HG03159 (cell line): ENCODE data around the gene SRC.

Experiments used
- ATAC-seq: cut with Tn5 transposase; IDR thresholded peaks from one replicate; pipeline ENCODE4 v1.9.1; 2021; ENCODE audit warnings: mild to moderate bottlenecking, moderate library complexity; ENCODE audit not compliant: unreplicated experiment

Gene SRC

DNA sequence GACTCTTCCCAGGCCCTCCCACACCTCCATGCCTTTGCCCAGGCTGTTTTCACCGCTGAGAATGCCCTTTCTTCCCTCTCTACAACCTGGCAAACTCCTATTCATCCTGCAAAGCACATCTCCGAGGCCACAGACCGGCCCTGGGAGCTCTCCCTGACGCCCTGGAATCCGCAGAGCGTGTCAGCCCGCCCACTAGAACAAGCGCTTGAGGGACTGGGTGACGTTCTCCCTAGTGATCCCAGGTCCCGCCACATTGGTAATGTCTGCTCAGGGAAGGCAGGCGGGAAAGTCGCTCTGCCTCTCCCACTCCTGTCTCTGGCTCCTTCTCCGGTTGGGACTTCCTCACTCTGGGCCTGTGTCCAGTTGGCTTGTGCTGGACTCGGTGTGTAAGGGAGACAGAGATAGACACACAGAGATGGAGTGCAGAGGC is 61.6 kb downstream of the SRC start:
- ATAC-seq = no peak

DNA sequence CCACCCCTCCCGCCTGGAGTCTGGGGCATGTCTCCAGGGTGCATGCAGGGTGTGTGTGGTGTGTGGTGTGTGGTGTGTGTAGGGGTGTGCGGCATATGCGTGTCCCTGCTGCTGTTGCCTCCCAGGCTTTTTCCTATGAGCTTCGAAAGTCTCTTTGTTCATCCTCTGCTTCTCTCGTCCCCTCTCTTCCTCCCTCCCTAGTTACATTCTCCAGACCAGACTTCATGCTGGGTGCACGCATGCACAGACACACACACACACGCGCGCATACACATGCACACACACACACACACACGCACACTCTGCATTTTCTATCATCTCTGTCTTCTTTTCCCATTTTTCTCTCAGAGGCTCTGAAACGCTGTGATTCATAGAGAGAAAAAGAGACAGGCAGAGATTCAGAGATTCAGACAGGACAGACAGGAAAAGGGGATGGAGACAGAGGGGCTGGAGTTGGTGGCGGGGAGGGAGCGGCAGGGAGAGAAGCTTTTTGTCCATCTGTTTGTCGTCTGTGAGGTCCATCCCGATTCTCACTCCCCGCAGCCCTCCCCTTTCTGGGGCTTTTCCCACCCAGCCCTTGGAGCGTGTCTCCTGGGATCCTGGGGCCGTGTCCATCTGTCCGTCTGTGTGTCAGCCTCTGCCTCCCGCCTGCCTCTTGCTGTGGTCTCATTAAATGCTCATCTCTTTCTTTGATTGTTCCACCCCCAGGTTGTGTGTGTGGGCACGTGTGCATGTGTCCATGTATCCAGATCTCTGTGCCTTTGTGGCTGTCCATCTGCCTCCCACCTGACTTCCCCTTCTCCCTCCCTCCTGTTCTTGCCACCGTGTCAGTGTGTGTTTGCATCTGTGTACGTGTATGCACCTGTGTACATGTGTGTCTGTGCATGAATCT is 62.6 kb downstream of the SRC start:
- ATAC-seq = peak; percentile 16

DNA sequence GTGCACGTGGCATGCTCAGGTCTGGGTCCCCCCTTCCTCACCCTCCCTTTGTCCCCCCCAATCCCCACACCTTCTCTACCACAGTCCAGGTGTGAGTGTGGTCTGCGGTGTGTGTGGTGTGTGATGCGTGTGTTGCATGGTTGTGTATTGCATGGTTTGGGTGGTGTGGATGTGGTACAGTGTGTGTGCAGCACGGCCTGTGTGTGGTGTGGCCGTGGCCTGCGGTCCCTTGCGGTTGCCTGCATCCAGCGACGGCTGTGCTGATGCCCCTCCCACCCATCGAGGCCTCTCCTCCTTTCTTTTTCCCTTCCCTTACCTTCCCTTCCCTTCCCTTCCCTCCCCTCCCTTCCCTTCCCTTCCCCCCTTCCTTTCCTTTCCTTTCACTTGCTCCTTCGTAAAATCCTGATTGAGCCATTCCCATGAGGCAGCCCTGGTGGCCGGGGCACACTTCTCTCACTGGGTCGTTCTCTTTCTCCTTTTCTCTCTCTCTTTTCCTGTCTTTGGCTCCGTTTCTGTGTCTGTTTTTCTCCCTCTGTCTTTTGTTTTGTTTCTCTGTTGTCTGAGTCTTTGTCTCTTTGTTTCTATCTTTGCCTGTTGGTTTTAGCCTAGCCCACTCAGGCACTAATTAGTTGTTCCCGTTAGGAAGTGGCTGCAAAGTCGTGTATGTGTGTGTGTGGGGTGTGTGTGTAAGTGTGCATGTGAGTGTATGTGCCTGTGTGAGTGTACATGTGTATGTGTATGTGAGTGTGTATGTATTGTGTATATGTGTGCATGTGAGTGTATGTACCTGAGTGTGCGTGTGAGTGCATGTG is 65.7 kb downstream of the SRC start:
- no peak for ATAC-seq

DNA sequence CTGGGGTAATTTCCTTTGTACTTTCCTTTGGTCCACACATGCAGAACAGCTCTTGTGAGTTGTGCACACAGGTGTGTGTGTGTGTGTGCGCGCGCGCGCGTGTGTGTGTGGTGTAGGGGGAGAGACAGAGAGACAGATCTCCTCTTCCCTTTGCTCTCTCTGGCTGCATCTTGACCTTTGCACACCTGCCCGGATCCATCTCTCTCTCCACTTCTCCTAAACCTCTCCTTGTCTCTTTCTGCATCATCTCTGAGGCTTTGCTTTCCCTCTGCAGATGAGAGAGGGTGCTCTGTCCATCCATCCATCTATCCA is 67.0 kb downstream of the SRC start:
- no peak for ATAC-seq

DNA sequence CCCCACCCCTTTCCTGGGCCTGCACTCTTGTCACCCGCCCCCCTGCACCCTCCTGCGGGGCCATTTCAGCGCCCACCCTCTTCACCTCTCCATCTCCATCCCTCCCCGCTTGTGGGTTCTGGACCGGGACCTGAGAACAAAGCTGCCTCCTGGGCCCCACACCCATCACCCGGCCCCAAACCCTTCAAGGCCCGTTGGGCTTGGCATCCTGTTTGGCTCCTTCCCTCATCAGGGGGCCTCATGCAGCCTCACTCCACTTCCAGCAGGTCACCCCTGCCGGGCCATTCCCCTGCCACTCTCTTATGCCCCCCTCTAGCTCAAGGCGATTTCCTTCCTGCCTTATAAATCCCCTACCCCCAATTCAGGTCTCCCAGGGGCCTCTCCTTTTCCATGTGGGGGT is 67.4 kb downstream of the SRC start:
- no peak for ATAC-seq

DNA sequence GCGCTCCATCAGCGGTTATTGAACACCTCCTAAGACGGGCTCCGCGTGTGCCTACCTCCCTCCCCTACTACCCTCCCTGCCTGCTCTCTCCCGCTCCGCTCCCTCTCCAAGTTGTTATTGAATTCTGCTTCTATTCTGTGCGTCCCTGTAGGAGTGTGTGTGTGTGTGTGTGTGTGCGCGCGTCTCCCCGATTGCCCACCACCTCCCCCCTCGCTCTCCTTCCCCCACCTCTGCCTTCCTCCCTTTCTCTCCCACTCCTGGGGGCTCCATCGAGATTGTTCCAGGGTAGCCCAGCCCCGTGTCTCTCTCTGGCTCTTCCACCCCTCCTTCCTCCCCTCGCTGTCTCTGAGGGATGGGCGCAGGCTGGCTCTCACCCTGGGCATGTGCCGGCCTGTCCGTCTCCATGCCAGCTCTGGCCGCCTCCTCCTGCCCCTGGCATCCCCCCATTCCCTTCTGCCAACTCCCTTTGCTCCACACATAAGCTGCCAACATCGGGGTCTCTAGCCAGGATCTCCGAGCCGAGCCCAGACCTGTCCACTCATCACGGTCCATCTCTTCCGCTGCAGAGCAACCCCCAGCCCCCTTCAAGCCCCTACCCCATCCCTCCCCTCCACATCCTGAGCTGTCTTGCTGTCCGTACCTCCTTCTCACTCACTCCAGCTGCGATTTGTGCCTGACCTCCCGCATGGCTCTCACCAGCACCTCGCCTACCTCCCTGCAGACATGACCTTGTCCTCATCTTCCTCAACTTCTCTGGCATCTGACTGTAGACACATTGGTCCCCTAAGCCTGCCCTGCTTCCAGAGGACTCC is 68.5 kb downstream of the SRC start:
- no peak for ATAC-seq

DNA sequence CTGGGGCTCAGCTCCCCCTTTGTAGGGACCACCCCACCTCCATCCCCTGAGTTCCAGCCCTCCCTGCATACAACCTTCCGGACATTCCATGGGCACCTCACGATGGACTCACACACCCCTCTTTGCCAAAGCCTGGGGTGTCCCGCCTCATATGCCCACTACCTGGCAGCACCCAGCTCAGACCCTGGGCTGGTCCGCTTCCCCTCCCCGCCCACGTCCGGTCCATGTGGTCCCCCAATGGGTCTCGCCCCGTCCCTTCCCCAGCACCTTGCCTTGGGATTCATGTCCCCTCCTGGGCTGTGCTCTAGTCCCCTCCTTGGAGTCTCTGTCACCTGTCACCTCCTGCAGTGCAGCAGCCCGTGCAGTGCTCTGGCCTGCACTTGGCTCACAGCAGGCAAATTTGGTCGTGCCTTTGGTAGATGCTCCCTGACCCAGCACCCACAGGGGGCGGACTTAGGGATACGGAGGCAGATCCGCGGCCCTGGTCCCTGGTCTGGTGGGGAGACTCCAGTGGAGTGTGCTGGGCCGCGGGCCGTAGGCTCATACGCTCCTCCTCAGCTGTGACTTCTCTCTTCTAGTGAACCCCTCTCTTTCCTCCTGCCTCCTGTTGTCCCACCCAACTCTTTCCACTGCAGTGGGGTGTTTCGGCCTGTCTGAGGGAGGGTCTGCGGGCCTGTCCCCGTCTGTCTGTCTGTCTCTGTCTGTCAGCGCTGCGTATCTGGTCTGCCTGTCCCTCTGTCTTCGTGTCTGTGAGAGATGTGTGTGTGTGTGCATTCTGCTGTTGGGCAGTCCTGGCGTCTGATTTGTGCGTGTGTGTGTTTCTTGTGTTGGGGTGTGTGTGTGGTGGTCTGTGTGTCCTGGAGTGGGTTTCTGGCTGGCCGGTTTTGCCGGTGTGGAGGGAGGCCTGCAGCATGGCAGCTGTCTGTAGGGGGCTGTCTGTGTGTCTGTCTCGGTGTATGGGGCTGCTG is 69.5 kb downstream of the SRC start:
- ATAC-seq = no peak

DNA sequence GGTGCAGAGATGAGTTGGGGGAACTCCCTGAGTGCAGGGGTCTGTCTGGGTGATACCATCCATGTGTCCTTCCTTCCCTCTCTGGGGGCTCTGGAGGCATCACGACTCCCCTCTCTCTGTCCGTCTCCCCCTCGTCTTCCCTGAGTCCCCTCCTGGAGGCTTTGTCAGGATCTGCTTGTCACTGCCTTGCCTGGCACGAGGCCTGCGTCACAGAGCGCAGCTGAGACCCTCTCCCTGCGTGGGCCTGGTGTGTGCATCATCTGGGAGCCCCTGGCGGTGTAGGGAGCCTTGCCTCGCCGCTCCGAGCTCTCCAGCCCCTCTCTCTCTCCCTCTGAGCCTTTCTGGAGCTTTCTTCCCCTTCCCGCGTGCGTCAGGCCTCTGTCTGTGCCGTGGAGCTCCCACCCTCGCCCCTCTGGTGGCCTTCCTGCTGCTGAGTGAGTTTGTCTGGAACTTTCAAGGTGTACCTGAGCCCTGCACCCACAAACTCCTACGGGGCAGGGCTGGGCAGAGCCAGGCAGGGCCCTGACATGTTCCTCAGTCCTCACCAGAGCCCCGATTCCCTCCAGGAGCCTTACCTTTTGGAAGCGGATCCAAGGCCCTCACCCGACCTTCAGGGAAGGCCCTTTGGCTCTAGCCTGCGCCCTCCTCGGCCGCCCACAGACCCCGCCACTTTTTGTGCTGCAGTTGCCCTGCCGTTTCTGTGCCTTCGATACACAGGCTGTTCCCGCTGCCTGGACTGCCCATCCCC is 70.3 kb downstream of the SRC start:
- ATAC-seq = no peak

DNA sequence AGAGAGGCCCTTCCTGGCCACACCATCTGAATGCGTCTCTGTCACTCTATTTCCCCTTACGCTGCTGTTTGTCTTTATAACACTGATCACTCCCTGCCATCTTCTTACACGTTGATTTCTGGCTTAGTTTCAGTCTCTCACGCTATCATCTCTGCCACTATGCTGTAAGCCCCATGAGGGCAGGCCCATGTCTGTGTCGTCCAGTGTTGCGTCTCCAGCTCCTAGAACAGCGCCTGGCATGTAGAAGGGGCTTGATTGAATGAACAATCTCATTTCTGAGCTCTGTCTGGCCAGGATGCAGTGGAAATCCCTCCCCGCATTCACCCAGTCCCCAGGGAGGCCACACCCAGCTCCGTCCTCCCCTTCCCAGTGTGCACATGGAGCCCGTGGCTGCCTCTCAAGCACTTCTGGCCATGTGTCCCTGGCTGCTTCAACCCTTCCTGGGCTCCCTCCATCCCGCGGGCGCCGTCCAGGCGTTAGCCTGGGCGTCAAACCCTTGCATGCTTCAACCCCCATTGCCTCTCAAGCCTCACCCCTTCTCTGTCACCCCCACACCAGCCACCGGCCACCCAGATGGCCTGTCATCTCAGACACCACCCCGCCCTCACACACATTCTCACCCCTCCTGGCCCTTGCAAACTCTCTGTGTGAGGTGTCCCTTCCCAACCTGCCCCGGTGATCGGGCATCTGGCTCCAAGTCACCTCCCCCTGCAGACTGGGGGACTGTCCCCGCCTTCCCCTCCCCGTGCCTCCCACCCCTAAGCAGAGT is 71.1 kb downstream of the SRC start:
- ATAC-seq = no peak

DNA sequence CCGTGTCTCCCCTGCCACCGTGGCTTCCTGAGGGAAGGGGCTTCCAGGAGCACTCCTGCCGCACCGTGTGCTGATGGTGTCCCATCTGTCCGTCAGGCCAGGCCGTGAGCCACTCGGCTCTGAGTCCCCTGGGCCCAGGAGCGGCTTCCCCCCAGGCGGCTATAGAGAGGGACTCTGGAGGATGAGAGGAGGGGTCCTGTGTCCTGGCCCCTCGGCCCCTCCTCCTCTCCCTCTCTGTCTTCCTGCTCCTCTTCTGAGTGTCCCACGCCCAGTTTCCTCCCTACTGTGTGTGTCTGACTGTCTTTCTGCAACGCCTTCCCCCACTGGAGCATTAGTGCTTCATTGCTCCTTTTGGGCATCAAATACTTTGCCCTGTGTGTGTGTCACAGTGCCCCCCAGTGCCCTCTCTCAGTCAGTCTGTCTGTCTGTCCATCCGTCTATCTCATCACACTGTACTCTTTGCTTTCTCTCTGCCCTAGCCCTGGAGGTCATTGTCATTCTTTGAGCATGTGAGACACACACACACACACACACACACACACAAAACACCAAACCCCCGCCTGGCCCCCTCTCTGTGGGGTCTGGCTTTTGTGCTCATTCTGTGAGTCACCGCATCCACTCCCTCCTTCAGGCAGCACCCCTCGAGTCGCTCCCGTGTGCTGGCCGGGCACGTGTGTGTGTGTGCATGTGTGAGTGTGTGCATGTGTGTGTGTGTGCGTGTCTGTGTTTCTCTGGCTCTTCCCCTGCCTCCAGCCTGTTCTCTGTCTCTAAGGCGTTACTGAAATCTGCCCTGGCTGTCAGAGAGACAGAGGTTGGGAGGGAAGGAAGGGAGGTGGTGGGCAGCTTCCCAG is 71.9 kb downstream of the SRC start:
- ATAC-seq = no peak

DNA sequence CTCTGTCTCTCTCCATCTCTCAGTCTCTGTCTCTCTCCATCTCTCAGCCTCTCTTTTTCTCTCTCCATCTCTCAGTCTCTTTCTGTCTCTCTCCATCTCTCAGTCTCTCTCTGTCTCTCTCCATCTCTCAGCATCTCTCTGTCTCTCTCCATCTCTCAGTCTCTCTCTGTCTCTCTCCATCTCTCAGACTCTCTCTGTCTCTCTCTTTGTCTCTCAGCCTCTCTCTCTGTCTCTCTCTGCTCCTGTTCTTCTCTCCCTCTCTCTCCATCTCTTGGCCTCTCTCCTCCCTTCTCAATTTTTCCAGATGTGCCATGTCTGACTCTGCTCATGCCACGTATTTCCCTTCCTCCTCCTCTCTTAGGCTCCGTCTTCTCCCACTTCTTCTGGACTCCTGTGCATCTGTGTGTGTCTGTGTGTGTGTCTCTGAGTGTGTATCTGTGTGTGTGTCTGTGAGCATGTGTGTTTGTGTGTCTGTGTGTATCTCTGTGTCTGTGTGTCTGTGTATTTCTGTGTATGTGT is 72.7 kb downstream of the SRC start:
- ATAC-seq = no peak

DNA sequence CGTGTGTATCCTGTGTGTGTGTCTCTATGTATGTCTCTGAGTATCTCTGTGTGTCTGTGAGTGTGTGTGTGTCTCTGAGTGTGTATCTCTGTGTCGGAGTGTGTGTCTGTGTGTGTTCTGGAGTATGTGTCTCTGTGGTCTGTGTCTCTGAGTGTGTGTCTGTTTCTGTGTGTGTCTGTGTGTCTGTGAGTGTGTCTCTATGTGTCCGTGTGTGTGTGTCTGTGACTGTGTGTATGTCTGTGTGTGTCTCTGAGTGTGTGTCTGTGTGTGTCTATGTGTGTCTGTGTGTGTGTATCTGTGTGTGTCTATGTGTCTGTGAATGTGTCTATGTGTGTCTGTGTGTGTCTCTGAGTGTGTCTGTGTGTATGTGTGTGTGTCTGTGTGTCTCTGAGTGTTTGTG is 73.4 kb downstream of the SRC start:
- no peak for ATAC-seq

DNA sequence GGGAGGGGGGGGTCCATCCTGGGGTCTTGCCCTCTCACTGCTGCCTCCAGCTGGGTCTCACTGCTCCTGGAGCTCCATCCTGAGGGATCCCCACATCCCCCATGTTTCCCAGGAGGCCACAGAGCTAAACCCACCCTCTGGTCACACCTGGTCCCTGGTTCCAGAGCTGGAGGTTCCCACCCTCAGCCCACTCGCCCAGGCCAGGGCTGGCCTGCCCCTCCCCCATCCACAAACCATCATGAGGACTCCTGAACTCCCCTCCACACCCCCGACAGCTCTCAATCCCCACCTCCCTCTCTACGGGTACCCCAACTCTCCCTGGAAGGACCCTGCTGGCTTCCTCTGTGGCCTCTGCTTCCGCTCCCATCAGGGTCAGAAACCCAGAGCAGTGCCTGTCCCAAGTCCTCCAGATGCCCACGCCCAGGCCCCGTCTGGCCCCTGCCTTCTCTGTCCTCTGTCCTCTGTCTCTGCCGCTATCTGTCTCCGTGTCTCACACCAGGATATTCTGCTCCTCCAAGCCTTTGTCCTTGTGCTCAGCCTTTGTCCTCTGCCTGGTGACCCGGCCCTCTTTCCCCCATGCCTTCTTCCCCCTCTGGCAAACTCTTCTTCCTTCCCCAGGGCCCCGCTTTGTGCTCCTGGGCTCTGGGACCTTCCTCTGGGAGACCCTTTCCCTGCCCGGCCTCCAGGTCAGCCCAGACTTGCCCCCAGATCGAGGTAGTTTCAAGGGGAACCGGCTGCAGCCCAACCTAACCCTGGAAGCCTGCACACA is 74.0 kb downstream of the SRC start:
- ATAC-seq = no peak

DNA sequence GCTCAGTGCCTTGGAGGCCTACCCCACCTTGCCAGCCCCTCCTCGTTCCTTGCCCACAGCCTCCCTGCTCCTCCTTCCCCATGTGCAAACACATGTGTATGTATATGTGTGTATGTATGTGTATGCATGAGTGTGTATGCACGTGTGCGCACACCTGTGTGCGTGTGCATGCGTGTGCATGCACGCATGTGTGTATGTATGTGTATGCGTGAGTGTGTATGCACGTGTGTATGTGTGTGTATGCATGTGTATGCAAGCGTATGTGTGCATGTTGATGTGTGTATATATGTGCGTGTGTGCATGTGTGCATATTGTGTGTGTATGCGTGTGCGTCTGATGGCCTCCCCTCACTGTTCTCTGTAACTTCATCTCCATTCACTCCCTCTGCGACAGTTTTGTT is 74.7 kb downstream of the SRC start:
- no peak for ATAC-seq

DNA sequence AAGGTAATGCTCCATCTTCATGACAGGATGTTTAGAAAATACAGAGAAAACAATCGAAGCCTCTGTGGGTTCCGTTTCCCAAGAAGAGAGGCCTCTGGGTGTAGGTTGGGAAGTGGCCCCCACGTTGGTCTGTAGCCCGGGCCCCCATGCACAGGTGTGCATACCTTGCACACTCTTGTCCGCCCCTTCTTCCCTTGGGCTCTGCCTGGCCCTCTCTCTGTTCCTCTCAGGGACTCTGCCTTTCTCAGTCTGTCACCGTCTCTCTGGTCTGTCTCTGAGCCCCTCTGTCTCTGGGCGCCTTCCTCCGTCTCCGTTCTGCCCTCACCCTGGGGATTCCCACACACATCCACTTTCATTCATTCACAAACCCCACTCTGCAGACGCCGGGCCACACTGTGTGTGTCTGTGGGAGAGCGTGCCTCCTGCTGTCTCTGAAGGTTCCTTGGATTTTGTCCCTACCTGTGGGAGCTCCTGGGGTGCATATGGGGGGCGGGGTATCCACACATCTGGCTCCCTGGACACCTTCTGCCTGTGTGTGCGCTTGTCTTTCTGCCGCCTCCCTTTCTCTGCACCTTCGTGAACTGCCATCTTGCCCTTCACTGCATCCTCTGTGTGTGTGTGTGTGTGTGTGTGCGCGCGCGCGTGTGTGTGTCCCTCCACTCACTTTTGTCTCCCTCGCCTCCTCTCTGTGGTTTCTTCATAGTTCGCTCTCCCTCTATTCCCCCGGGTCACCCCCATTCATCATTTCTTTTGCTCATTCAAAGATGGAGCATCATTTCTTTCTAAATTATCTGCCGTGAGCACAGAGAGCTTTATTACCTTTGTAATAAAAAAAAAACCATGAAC is 75.3 kb downstream of the SRC start:
- no peak for ATAC-seq

DNA sequence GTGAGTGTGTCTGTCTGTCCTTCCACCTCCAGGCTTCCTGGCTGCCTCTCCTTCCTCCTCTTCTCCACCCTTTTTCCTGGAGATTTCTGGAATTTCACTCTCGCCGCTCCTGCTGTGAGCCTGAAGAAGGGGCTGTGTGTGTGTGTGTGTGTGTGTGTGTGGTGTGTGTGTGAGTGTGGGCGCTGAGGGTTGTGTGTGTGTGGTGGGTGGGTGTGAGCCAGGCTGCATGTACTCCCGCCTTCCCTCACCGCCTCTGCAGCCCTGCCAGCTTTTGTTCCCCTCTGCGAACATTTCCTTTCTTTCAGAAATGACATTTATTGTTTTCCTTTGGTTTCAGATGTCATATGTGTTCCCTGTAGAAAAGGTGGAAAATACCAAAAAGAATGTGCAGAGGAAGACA is 76.0 kb downstream of the SRC start:
- no peak for ATAC-seq
